Glomerular visceral epithelial cell (primary cell): ENCODE results near the gene CTNNBL1.

Source experiments
- DNase-seq: peaks from one replicate; pipeline ENCODE4 v3.0.0-alpha.2; 2016; ENCODE audit errors: extremely low spot score

CTNNBL1 gene

GRCh38 chr20:37816726-37817125, 122.9 kb downstream of the CTNNBL1 start:
- DNase-seq, result no peak

GRCh38 chr20:37821696-37822095, 127.9 kb downstream of the CTNNBL1 start:
- DNase-seq, result peak; percentile 86

- peak; percentile 95 for DNase-seq
These were observed 128.3 kb downstream of the CTNNBL1 start for GRCh38 chr20:37822141-37822601.

GRCh38 chr20:37823296-37823980, 129.6 kb downstream of the CTNNBL1 start:
- peak; percentile 74 for DNase-seq

DNA sequence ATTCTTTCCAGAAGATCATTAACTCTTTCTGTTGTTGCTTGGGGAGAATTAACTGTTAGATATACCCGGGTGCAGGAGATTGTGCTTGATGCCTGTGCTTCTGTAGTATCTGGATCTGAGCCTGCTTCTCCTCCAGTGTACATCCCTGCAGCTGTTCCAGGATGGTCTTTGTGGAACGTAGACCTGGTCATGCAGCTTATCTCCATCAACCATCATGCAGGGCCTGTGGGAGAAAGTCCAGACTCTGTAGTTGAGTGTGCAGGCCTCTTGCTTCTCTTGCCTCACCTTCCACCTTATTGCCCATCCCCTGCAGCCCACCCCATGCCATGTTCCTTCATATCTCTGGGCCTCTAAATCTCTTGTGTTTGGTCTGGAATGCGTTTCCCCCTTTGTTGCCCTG, 133.8 kb downstream of the CTNNBL1 start:
- no peak for DNase-seq

- no peak for DNase-seq
These were observed 134.9 kb downstream of the CTNNBL1 start for GRCh38 chr20:37828684-37829083.

DNA sequence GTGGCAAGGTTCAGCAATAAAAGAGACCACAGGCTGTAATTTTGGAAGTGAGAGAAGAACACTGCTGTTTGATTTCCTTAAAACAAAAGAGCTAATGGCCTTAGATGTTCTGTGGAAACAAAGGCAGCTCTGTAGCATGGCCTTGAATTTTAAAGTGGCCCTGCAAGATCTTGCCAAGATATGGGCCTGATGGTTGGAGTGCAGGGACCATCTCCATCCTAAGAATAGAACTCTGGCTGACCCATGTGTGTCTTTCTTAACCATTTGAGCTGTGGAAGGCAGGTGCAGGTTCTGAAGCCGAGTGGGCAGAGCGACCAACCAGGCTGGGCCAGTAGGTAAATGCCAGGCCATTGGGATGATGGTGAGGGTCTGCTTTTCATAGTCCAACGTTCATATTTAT, 135.3 kb downstream of the CTNNBL1 start:
- DNase-seq, result no peak

DNA sequence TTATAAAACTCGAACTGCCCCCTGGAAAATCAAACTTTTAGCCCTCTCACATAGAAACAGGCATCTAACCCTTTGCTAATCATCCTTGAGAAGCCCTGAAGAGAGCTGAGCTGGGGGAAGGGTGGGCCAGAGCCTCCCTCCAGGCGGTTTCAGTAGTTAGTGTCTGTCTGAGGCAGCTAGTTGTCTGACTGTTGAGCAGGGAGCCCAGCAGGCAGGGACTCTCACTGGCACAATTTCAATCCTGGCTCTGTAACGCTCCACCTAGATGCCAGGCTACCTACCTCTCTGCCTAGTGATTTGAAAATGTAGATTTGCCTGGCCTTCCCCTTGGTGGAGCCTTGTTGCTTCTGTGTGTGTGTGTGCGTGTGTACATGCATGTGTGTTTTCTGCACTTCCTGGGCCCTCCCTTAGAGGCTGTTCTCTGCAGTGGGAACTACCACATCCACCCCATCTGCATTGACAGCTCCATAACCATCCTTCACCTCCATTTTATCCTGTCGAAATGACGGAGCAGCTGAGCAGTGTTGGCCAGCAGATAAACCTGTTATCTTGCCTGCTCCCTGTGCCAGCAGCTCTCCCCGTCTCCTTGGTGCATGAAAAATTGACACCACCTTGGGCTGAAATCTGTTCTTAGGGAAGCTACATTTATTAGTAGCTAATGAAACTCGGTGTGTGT, 139.5 kb downstream of the CTNNBL1 start:
- no peak for DNase-seq

DNA sequence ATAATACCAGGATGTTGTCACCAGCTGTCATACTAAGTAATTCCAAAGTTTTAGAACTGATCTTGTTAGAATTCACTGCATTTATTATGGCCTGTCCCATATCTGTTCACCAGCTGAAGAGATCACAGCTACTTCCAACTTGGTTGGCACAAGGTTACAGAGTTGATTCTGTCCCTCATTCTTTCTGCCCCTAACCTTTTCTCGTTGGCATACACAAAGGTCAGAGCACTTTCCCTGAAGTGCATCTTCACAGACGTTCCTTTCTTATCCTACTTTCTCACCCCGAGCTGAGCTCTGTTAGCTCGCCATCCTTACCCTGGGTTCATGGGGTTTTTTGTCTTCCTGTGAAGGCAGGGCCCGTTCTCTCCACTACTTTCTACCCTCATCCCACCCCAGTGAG, 143.1 kb downstream of the CTNNBL1 start:
- DNase-seq, result no peak

GRCh38 chr20:37837924-37838323, 144.1 kb downstream of the CTNNBL1 start:
- no peak for DNase-seq

DNA sequence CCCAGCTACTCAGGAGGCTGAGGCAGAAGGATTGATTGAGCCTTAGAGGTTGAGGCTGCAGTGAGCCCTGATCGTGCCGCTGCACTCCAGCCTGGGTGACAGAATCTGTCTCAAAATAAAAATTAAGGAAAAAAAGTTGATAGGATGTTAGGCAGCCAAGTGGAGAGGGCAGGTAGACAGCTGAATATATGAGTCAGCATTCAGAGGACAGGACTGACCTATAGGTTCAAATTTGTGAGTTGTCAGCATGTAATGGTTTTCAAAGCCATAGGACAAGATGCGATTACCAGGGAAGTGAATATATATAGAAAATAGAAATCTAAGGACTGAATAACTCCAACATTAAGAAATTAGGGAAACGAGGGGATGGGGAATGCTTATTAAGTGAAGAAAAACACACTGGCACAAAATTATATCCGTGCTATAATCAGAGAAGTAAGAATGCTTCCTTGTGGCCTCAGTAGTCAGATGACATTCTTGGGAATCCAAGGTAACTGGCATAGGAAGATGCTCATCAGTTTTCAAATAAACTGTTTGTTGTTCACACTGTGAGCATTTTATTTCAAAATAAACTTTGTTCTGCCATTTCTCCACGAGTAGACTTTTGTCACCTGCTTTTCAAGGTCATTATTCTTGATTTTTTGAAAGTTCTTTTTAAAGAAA, 145.1 kb downstream of the CTNNBL1 start:
- no peak for DNase-seq

DNA sequence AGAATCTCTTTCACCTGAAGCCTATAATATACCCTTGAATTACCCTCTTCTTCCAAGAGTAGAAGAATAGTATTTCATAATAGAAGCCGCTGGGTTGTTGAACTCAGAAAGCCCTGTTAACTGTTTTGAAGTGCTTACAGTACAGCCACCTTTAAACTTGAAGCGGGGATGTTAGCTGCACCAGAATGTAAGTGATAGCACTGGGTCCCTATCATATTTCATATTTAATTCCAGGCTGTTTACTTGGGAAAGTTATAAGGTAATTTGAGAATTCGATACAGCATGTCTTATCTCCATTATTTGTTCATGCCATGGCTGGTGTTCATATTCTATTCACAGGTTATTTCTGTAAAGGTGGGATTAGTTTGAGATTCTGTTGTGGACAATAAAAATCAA, 145.6 kb downstream of the CTNNBL1 start:
- DNase-seq, result no peak

- no peak for DNase-seq
These were observed 146.1 kb downstream of the CTNNBL1 start for GRCh38 chr20:37839955-37840354.

DNA sequence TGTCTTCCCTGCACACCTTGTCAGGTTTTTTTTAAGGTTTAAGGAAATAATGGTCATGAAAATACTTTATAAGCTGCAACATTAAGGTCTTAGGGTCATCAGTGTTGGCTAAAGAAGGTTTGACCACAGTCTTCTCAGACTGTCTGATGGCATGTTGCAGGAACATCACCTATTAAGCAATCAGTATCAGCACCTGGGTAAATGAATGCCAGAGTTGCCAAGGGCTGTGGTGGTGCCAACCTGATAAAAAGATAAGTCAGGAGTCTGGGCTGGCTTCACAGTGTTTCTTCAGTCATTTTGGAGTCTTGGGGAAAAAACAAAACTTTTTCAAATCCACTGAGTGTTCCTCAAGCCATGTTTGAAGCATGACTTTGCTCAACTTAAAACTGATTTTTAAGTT, 147.6 kb downstream of the CTNNBL1 start:
- DNase-seq, result no peak

DNA sequence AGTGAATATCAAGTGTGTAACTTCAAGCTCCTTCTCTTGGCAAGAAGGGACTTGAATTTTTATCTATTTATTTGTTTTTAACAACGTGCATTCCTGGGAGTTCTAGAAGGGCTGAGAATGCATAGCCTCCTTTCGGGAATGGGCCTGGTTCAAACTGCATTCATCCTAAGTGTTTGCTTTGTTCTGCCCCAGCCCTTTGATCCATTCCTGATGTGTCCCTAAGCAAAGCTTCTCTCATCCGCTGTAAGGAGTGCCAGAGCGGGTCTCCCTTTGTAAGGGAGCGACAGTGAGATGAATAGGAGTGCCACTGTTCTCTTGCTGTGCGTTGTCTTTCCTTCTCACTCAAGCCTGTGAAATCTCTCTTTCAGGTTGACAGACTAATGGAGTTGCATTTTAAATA, 148.1 kb downstream of the CTNNBL1 start:
- DNase-seq, result no peak

DNA sequence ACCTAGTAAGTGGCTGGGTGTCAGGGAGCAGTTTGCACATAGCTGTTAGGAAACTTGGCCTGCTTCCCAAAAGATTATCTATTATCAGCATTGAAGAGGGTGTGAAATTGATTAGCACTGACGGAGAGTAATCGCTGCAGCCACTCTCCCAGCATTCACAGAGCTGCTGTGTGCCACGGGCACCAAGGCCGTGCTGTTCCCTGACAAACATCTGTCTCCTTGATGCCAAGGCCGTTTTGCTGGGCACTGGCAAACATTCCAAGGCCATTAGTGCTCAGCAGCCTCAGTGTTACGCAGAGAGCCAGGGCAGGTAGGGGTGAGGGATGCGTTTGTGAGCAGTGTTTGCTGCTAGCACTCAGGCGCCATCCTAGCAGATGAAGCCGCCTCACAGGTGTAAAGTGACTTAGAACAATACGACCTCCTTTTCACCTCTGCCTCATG, 151.4 kb downstream of the CTNNBL1 start:
- DNase-seq, result no peak

DNA sequence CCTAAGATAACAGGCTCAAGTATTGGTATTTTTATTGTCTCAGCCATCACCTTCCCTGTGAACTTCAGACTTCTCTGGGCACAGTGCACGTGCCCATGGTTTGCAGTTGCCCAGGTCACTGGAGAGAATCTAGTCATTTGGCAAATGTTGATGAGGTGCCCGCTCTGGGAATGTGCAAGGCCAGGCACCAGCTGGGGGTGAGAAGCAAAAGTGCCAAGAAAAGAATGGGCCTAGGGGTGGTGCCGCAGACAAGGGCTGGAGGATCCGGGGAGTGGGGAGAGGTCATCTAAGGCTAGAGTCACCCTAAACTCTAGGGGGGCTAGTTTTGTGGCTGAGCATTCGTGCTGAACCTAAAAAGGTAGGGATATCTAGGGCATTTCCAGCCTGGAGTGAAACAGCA, 152.0 kb downstream of the CTNNBL1 start:
- DNase-seq, result no peak

DNA sequence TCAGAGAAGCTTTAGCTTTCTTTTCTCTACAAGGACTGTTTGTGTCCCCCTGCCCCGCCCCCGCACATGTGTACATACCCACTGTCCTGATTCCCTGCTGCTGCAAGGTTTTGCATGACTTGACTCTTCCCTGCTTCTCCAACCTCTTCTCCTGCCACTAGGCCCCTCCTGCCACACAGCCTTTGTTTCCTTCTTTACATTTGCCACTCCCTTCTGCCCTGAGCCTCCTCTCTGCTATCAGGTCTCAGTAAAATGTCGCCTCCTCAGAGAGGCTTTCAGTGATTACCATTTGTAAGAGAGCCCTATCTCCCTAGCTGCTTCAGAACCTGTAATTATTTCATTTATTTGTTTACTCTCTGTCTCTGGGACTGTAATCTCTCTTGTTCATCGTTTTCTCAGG, 152.7 kb downstream of the CTNNBL1 start:
- no peak for DNase-seq

DNA sequence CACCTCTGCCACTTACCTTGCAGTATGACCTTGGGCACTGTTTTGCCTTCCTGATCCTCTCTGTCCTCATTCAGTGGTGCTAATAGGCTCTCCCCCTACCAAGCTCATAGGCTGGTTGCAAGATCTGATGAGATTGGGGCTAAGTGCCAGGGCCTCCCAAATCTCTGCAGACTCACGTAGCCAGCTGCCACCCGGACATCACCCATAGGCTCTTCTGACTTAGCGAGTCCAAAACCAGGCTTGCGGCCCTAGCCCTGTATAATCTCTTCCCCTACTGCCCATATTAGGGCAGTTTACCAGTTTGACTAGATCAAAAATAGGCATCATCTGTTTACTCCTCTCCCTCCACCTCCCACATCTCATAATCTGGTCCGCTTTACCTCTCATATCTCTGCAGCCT, 154.9 kb downstream of the CTNNBL1 start:
- DNase-seq, result no peak

DNA sequence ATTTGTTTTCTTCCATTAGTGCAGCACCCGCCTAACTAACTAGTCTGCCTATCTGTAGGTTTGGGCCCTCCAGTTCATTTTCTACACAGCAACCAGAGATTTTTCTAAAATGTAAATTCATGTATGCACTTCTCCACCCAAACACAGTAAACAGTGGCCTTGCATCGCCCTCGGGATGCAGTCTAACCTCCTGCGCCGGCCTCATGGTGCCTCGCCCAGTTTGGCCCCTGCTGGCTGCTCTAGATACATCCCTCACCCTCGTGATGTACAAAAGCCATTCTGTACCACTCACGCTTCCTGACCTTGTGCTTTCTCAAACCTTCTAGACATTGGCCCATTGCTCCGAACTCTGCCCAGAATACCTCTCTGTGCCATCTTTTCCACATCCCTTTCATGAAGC, 155.3 kb downstream of the CTNNBL1 start:
- DNase-seq, result no peak

DNA sequence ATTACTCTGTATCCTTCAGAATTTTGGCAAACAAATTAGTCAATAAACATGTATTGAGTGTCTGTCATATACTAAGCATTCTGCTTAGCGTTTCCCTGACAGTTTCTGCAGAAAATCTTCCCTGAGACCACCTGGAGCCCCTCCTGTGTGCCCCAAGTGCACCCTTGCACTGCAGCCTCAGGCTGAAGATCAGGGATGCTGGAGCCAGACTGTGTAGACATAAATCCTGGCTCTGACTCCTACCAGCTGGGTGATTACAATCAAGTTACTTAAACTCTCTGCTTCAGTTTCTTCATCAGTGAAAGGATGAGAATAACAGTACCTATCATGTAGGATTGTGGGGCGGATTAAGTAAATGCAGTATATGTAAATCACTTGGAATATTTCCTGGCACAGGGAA, 155.7 kb downstream of the CTNNBL1 start:
- DNase-seq, result no peak

DNA sequence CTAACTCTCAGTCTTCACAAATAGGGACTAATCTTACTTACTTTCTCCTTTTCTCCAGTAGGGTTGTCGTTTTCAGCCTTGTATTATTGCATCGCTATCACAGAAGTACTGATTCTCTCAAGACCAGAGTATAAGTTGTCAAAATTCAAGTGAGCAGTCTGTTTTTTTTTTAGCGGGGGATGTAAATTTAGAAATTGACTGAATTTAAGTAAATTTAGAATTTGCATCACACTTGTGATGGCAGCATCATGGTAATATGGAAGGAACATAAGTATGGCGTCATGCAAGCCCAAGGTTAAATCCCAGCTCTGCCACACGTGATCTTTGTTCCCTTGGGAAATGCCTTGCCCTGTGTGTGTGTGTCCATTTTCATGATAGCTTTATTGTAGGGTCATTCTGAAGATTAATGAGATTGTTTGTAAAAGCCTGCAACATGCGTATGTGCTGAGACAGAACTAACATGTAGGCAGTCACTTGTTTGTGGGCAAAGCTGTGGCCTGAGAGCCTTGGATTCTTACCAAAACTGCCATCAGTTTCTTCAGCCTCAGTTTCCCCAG, 156.3 kb downstream of the CTNNBL1 start:
- DNase-seq, result no peak
